Stimulated activated CD8-positive, alpha-beta memory T cell treated with anti-CD3 and anti-CD28 coated beads, Interleukin-12 subunit alpha, Interleukin-12 subunit beta, amount 100 ng/mL, for 24 hours (primary cell): ENCODE results near the gene LEMD1.
"Not testable (repeated sequence)": the region's sequence is repeated elsewhere in the genome, so short reads cannot be mapped to it uniquely, and the experiment has no call there.

Source experiments
- DNase-seq: peaks from one replicate; pipeline ENCODE4 v3.0.0-alpha.2; 2020; ENCODE audit errors: extremely low read depth

Gene LEMD1

DNA sequence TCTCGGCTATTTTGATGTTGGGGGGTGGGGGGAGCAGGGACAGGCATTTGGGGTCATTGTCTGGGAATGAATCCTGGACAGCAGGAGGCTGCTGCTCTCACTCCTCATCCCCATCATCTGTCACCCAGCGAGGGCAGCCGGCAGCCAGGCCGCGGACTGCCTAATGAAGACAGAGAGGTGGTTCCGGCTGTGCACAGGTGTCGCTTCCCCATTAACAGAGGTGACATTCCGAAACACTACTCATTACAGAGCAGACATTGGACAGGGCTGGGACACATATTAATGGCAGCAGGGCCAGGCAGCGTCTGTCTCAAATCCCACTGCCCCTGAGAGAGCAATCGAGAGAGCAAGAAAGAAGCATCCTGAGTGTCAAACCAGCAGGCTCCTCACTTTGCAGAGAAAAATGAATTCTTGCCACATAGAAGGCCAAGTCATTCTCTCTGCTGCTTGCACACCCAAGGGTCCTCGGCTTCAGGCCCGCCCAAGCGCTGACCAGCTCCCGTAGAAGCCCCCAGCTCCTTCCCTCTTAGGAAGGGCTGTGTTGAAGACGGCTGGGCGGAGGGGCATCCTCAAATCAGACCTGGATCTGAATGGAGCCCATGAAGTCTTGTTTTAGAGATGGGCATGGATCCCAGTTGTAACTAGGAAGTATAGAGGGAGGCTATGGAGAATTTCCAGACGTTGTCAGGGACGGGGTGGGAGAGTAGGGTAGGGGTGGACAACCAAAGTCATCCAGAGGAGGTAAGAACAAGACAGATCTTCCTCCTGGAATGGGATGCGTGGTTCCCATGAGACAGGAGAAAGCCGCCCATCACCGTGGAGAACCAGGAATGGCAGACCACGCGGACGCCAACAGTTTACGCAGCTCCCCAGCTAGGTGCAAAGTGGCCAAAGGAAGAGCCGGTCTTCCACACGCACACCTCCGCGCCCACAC lies 8.2 kb upstream of the LEMD1 start:
- no peak for DNase-seq

DNA sequence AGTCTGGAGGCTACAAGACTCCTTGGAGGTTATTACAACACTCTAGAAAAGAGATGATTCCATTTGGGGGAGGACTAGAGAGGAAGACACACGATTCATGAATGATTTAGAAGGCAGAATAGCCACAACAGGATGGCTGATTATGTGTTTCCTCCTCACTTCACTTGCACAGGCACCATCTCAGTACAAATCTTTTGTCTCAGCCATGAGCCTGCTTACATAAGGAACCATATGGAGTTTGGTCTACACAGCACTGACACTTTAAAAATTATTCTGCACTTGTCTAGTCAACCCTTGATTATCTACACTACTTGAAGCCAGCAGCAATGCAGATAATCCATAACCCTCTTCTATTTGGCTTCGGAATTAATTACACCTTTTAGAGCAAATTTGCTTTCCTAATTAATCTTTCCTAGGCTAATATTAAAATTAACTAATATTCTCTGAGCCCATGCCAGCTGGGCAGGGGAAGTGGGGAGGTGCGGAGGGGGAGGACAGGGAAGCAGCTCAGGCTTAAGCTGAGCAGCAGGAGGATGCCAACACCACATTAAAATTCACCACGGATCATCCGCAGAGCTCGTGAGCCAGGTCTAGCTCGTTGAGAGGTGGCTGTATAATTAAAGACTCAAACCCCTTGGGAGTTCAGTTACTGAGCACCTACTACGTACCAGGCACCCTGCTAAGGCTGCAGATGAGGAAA lies 3.2 kb upstream of the LEMD1 start:
- no peak for DNase-seq

DNA sequence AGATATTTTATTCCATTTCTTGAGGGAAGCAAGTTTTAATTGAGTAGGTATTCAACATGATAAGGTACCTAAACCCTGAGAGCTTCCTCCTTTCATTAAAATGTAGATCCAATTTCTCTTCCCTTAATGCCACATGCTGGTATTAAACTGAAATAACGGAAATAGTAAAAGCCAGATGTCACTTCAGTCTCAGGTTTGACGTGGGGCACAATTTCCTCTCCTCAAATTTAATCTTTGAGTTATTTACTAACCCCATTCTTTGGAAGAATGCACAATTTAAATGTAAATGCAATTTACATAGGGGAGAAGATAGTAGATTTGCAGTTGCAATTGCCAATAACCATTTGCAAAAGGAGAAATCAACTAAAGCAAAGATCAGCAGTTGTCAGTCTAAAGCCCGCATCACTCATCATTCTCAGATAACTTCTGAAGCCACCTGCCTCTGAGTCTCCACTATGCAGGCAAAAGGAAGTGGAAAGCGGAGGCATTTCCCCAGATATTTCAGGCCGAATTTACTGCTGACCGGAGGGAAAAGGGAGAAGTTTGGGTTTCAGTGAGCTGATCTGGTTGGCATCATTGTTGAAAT lies 2.1 kb upstream of the LEMD1 start:
- no peak for DNase-seq

- no peak for DNase-seq
Observed at GRCh38 chr1:205422993-205423642, 1.3 kb upstream of the LEMD1 start.

- no peak for DNase-seq
Observed at GRCh38 chr1:205420938-205421337, 918 bp downstream of the LEMD1 start.

DNA sequence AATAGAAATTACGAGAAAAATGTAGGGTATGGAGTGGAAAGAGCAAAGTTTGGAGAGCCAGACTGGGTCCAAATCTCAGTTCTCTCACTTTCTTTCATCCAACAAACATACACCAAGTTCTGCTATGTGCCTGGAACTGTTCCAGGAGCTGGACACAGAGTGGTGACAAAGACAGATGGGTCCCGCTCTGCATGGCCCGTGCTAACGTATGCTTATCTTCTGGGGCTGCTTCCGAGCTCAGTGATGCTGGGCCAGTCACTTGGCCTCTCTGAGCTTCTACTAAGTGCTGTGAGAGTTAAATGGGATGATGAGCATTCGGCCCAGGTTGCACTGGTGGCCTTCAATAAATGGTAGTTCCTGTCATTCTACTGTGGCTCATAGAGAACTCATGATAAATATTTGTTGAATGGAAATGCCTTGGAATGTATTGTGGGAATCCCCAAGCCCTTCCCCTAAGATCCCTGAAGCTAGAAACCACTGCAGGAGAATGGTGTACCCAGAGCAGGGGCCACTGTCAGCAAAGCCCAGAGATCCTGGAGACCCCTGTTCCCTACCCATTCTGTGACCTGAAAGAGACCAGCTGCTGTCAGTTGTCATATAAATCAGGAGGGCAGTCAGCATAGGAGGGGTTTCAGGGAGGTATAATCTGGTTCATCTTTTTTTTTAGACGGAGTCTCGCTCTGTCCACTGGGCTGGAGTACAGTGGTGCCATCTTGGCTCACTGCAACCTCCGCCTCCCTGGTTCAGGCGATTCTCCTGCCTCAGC lies 3.8 kb downstream of the LEMD1 start:
- no peak for DNase-seq

DNA sequence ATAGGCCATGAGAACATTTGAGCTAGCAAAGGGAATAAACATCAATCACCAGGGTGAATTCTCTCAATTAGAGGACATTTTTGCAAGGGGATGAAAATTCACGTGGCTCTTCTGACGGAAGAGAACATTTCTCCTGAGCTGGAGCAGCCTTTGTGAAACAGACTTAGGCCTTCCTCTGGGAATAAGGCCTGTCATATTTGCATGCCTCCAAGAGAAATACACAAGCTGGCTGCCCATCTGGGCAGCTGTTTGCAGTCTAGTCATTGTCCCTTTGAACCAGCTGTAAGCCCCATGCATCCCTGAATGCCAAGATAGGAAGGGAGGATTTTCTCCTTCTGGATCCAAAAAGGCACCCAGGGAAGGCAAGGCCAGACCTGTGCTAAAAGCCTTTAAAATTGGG lies 5.5 kb downstream of the LEMD1 start:
- DNase-seq, result no peak

GRCh38 chr1:205410581-205411298 lies 11.1 kb downstream of the LEMD1 start:
- DNase-seq, result no peak

DNA sequence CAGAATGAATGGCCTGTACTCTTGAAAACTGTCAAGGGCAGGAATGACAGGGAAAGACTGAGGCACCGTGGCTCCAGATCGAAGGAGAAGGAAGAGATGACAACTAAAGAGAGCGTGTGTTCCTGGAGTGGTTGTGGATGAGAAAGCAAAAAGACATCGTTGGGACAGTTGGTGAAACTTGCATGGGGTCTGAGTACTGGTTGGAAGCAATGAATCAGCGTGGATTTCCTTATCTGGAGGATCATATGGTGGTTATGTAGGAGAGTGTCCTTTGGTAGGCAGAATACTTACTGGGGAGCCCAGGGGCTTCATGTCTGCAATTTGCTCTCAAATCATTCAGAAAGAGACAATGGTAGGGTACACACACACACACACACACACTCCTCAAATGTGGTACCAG lies 13.9 kb downstream of the LEMD1 start:
- DNase-seq, result no peak

- not testable (repeated sequence) for DNase-seq
Observed at GRCh38 chr1:205406252-205406651, 15.6 kb downstream of the LEMD1 start.

- not testable (repeated sequence) for DNase-seq
Observed at GRCh38 chr1:205404484-205404883, 17.4 kb downstream of the LEMD1 start.

- DNase-seq, result no peak
Observed at GRCh38 chr1:205398586-205398985, 23.3 kb downstream of the LEMD1 start.

- DNase-seq, result no peak
Observed at GRCh38 chr1:205396967-205397616, 24.8 kb downstream of the LEMD1 start.

DNA sequence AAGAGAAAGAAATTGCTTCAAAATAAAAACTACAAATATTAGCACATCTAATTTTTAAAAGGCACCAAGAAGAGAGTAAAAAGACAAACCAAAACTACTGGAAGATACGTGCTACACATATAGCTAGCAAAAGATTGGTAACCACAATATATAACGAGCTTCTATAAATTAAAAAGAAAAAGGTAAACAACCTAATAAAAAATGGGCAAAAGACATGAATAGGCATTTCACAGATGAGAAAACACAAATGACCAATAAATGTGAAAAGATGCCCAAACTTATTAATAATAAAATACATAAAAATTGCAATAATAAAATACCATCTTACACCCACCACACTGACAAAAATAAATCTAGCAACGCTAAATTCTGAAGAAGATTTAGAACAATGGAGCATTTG lies 26.2 kb downstream of the LEMD1 start:
- DNase-seq, result no peak

DNA sequence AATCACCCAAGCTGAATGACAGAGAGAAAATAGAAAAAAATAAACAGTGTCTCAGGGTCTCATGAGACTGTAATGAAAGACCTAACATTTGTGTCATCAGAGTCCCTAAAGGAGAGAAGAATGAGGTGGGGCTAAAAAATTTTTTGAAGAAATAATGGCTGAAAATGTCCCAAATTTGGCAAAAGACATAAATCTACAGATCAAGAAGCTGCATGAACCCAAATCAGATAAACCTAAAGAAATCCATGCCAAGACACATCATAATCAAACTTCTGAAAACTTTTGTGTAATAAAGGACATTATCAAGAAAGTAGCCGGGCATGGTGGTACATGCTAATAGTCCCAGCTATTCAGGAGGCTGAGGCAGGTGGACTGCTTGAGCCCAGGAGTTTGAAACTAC lies 29.2 kb downstream of the LEMD1 start:
- DNase-seq, result no peak

DNA sequence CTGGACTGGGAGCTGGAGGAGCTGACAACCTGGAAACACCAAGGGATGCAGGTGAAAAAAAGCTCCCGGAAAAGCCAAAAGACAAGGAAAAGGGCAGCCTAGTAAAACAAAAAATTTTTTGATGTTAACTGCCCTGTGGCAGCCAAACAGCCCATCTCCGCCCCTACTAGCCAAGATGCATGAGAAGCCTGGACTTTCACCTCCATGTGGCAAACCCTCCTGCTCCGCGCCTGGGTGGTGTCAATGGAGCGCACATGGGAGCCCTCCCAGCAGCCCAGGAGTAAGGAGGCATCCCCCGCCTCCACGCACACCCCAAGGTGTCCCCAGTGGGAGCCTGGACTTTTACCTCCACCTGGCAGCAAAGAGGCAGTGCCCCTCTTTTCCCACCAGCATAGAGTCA lies 30.5 kb downstream of the LEMD1 start:
- no peak for DNase-seq

DNA sequence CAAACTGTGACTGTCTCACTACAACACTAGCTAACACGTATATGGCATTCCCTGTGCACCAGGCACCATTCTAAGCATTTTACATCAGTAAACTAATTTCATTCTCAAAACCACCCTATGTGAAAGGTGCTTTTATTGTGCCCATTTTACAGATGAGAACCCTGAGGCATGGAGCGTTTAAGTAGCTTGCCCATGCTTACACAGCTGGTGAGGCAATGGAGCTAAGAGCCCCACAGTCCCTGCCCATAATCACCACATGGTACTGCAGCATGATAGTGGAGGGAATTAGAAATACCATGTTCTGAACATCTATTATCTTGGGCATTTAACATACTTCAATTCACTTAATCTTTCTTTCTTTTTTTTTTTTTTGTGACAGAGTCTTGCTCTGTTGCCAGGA lies 34.0 kb downstream of the LEMD1 start:
- DNase-seq, result no peak

DNA sequence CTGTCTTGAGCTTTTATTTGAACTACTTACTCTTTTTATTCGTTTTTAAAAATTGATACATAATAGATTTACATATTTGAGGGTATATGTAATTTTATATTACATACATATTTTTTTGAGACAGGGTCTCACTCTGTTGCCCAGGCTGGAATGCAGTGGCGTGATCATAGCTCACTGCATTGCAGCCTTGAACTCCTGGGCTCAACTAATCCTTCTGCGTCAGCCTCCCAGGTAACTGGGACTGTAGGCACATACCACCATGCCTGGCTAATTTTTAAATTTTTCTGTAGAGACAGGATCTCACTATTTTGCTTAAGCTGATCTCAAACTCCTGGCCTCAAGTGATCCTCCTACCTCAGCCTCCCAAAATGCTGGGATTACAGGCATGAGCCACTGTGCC lies 38.9 kb downstream of the LEMD1 start:
- DNase-seq, result not testable (repeated sequence)

GRCh38 chr1:205382561-205382960 lies 39.3 kb downstream of the LEMD1 start:
- DNase-seq, result no peak

- DNase-seq, result no peak
Observed at GRCh38 chr1:205381305-205381704, 40.6 kb downstream of the LEMD1 start.
